B cell (primary cell): ENCODE data around the gene DDX10.

Source experiments
- CTCF ChIP-seq: fragments of 200-600 bp; IDR thresholded peaks from one replicate; pipeline ENCODE4 v1.8.0; 2022; ENCODE audit warnings: antibody characterized with exemption, mild to moderate bottlenecking
- EZH2 ChIP-seq: IDR thresholded peaks from 2 replicates; pipeline ENCODE4 v1.6.1; 2012; ENCODE audit warnings: borderline replicate concordance, low read depth, mild to moderate bottlenecking, moderate library complexity, low read length; ENCODE audit not compliant: insufficient read depth, poor library complexity, severe bottlenecking

- no peak for TF ChIP-seq CTCF
- TF ChIP-seq EZH2, result no peak
These were observed 209.1 kb downstream of the DDX10 start for GRCh38 chr11:108873941-108874340.
